ENCODE data around the gene PTPRH. TPM values are rescaled to one million over a fixed set of nuclear protein-coding genes. Genes with fewer than 3 reads are reported as not detected.

The PTPRH gene
- total and polyA plus RNA-seq, 8 donors = 0.10 to 0.63 (median 0.23) TPM

Small RNAs within 50 kb of the gene (microRNA-seq; reads per million reads assigned to microRNA genes)
- gene MIR6802 (0.82 to 0.84 reads per million in 2 donors), gene MIR6803 (2.6 to 3.7 reads per million in 2 donors), gene MIR6804 (0.96 to 1.0 reads per million in 2 donors)

Other genes starting within 250 kb of the PTPRH start
- 10 to 100 TPM; 11.3 to 33.4 TPM for gene NLRP2, start 243.1 kb downstream of the PTPRH start, total RNA-seq
- 10 to 100 TPM in 4 of 6 donors, 1 to 10 TPM in 2; 6.8 to 17.3 (median 11.1) TPM for gene NLRP2, start 243.1 kb downstream of the PTPRH start, polyA plus RNA-seq (ENCODE audit: insufficient read length in 6 of 6)
- 1 to 10 TPM in 1 of 2 donors, under 1 TPM in 1; 0.52 to 1.0 TPM for gene GP6, start 171.2 kb downstream of the PTPRH start, total RNA-seq
- 1 to 10 TPM in 2 of 6 donors, under 1 TPM in 4; 0.84 to 1.2 (median 0.91) TPM for gene GP6, start 171.2 kb downstream of the PTPRH start, polyA plus RNA-seq (ENCODE audit: insufficient read length in 6 of 6)
- gene RDH13, start 146.4 kb downstream of the PTPRH start, total RNA-seq = 10 to 100 TPM; 24.2 to 38.0 TPM
- 10 to 100 TPM in 5 of 6 donors, 1 to 10 TPM in 1; 7.3 to 17.5 (median 12.1) TPM for gene RDH13, start 146.4 kb downstream of the PTPRH start, polyA plus RNA-seq (ENCODE audit: insufficient read length in 6 of 6)
- 10 to 100 TPM; 21.2 to 37.5 TPM for gene EPS8L1, start 133.6 kb downstream of the PTPRH start, total RNA-seq
- gene EPS8L1, start 133.6 kb downstream of the PTPRH start, polyA plus RNA-seq (ENCODE audit: insufficient read length in 6 of 6) = 10 to 100 TPM in 3 of 6 donors, 1 to 10 TPM in 3; 5.3 to 16.3 (median 10.5) TPM
- 100 to 1,000 TPM in 1 of 2 donors, 10 to 100 TPM in 1; 93.2 to 113 TPM for gene PPP1R12C, start 91.9 kb downstream of the PTPRH start, total RNA-seq
- 10 to 100 TPM; 50.2 to 82.4 (median 64.6) TPM for gene PPP1R12C, start 91.9 kb downstream of the PTPRH start, polyA plus RNA-seq (ENCODE audit: insufficient read length in 6 of 6)
- gene TNNT1, start 60.3 kb downstream of the PTPRH start, total RNA-seq = 1 to 10 TPM in 1 of 2 donors, not detected in 1; 1.6 TPM
- 1 to 10 TPM; 1.1 to 4.3 (median 1.6) TPM for gene TNNT1, start 60.3 kb downstream of the PTPRH start, polyA plus RNA-seq (ENCODE audit: insufficient read length in 6 of 6)
- gene TNNI3, start 51.8 kb downstream of the PTPRH start, total RNA-seq = 1 to 10 TPM; 1.2 to 1.6 TPM
- 1 to 10 TPM in 1 of 6 donors, under 1 TPM in 4, not detected in 1; 0.75 to 1.6 (median 0.84) TPM for gene TNNI3, start 51.8 kb downstream of the PTPRH start, polyA plus RNA-seq (ENCODE audit: insufficient read length in 6 of 6)
- 10 to 100 TPM in 1 of 2 donors, under 1 TPM in 1; 0.76 to 11.0 TPM for gene DNAAF3, start 42.9 kb downstream of the PTPRH start, total RNA-seq
- 1 to 10 TPM; 1.7 to 6.9 (median 5.4) TPM for gene DNAAF3, start 42.9 kb downstream of the PTPRH start, polyA plus RNA-seq (ENCODE audit: insufficient read length in 6 of 6)
- gene SYT5, start 29.2 kb downstream of the PTPRH start, total RNA-seq = not detected
- 1 to 10 TPM in 3 of 6 donors, under 1 TPM in 3; 0.61 to 1.5 (median 0.94) TPM for gene SYT5, start 29.2 kb downstream of the PTPRH start, polyA plus RNA-seq (ENCODE audit: insufficient read length in 6 of 6)
- 1 to 10 TPM; 1.9 to 2.7 TPM for gene TMEM86B, start 19.3 kb upstream of the PTPRH start, total RNA-seq
- gene TMEM86B, start 19.3 kb upstream of the PTPRH start, polyA plus RNA-seq (ENCODE audit: insufficient read length in 6 of 6) = 1 to 10 TPM; 2.3 to 4.4 (median 2.7) TPM
- 10 to 100 TPM; 56.0 to 81.8 TPM for gene PPP6R1, start 49.5 kb upstream of the PTPRH start, total RNA-seq
- gene PPP6R1, start 49.5 kb upstream of the PTPRH start, polyA plus RNA-seq (ENCODE audit: insufficient read length in 6 of 6) = 10 to 100 TPM; 33.4 to 43.8 (median 39.8) TPM
- 10 to 100 TPM; 23.8 to 31.0 TPM for gene HSPBP1, start 70.6 kb upstream of the PTPRH start, total RNA-seq
- 10 to 100 TPM; 23.7 to 38.4 (median 30.5) TPM for gene HSPBP1, start 70.6 kb upstream of the PTPRH start, polyA plus RNA-seq (ENCODE audit: insufficient read length in 6 of 6)
- 1 to 10 TPM; 2.2 to 3.3 TPM for gene BRSK1, start 74.5 kb upstream of the PTPRH start, total RNA-seq
- 10 to 100 TPM; 11.7 to 18.1 (median 14.9) TPM for gene BRSK1, start 74.5 kb upstream of the PTPRH start, polyA plus RNA-seq (ENCODE audit: insufficient read length in 6 of 6)
- gene TMEM150B, start 115.8 kb upstream of the PTPRH start, total RNA-seq = 10 to 100 TPM; 13.3 to 29.5 TPM
- 1 to 10 TPM in 1 of 6 donors, under 1 TPM in 5; 0.49 to 1.2 (median 0.82) TPM for gene TMEM150B, start 115.8 kb upstream of the PTPRH start, polyA plus RNA-seq (ENCODE audit: insufficient read length in 6 of 6)
- 10 to 100 TPM; 12.9 to 15.5 TPM for gene KMT5C, start 130.4 kb upstream of the PTPRH start, total RNA-seq
- gene KMT5C, start 130.4 kb upstream of the PTPRH start, polyA plus RNA-seq (ENCODE audit: insufficient read length in 6 of 6) = 10 to 100 TPM; 20.8 to 27.6 (median 22.4) TPM
- under 1 TPM in 1 of 2 donors, not detected in 1; 0.24 TPM for gene COX6B2, start 145.2 kb upstream of the PTPRH start, total RNA-seq
- under 1 TPM; 0.20 to 0.75 (median 0.59) TPM for gene COX6B2, start 145.2 kb upstream of the PTPRH start, polyA plus RNA-seq (ENCODE audit: insufficient read length in 6 of 6)
- gene GARIN5B, start 153.8 kb upstream of the PTPRH start, total RNA-seq = not detected
- gene GARIN5B, start 153.8 kb upstream of the PTPRH start, polyA plus RNA-seq (ENCODE audit: insufficient read length in 6 of 6) = under 1 TPM in 2 of 6 donors, not detected in 4; 0.04 to 0.06 TPM
- under 1 TPM; 0.10 to 0.44 TPM for gene IL11, start 161.0 kb upstream of the PTPRH start, total RNA-seq
- under 1 TPM; 0.16 to 0.90 (median 0.43) TPM for gene IL11, start 161.0 kb upstream of the PTPRH start, polyA plus RNA-seq (ENCODE audit: insufficient read length in 6 of 6)
- gene TMEM190, start 167.3 kb upstream of the PTPRH start, total RNA-seq = 1 to 10 TPM in 1 of 2 donors, not detected in 1; 9.3 TPM
- gene TMEM190, start 167.3 kb upstream of the PTPRH start, polyA plus RNA-seq (ENCODE audit: insufficient read length in 6 of 6) = 10 to 100 TPM in 1 of 6 donors, 1 to 10 TPM in 5; 1.2 to 15.6 (median 4.5) TPM
- 10 to 100 TPM; 25.3 to 33.9 TPM for gene TMEM238, start 174.8 kb upstream of the PTPRH start, total RNA-seq
- 1 to 10 TPM in 2 of 6 donors, under 1 TPM in 4; 0.48 to 1.9 (median 0.67) TPM for gene TMEM238, start 174.8 kb upstream of the PTPRH start, polyA plus RNA-seq (ENCODE audit: insufficient read length in 6 of 6)
- 1,000 to 10,000 TPM; 1,601 to 1,774 TPM for gene RPL28, start 176.4 kb upstream of the PTPRH start, total RNA-seq
- 1,000 to 10,000 TPM; 1,216 to 1,673 (median 1,335) TPM for gene RPL28, start 176.4 kb upstream of the PTPRH start, polyA plus RNA-seq (ENCODE audit: insufficient read length in 6 of 6)
- gene UBE2S, start 198.3 kb upstream of the PTPRH start, total RNA-seq = 10 to 100 TPM; 26.5 to 39.1 TPM
- 10 to 100 TPM; 27.4 to 71.2 (median 35.7) TPM for gene UBE2S, start 198.3 kb upstream of the PTPRH start, polyA plus RNA-seq (ENCODE audit: insufficient read length in 6 of 6)
- not detected for gene SHISA7, start 233.8 kb upstream of the PTPRH start, total RNA-seq
- under 1 TPM; 0.11 to 0.23 (median 0.20) TPM for gene SHISA7, start 233.8 kb upstream of the PTPRH start, polyA plus RNA-seq (ENCODE audit: insufficient read length in 6 of 6)